VCaP (cell line): ENCODE results near the gene REPS1.

ENCODE experiments used
- H3K27ac ChIP-seq: fragments of 450-650 bp; 2 replicates; pipeline ENCODE4 v1.5.1; 2017
- CTCF ChIP-seq: fragments of 450-650 bp; conservative IDR thresholded peaks from 2 replicates; pipeline ENCODE4 v1.5.1; 2017; ENCODE audit warnings: mild to moderate bottlenecking, moderate library complexity

Gene REPS1

DNA sequence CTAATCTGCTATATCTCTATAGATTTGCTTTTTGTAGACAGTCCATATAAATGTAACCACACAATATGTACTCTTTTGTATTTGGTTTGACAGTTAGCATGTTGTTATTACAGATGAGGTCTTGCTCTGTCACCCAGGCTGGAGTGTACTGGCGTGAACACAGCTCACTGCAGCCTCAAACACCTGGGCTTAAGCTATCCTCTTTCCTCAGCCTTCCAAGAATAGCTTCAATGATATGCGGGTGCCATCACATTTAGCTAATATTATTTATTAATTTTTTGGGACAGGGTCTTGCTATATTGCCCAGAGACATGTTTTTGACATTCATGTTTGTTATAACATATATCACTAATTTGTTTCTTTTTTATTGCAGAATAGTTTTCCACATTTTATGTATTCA is 10.8 kb downstream of the REPS1 start:
- TF ChIP-seq CTCF = no peak
- H3K27ac ChIP-seq = no peak overlapping the region

- no peak overlapping the region for H3K27ac ChIP-seq
- TF ChIP-seq CTCF = no peak
Observed at GRCh38 chr6:138975815-138976214, 12.2 kb downstream of the REPS1 start.

- no peak overlapping the region for H3K27ac ChIP-seq
- no peak for TF ChIP-seq CTCF
Observed at GRCh38 chr6:138973466-138974153, 14.4 kb downstream of the REPS1 start.

DNA sequence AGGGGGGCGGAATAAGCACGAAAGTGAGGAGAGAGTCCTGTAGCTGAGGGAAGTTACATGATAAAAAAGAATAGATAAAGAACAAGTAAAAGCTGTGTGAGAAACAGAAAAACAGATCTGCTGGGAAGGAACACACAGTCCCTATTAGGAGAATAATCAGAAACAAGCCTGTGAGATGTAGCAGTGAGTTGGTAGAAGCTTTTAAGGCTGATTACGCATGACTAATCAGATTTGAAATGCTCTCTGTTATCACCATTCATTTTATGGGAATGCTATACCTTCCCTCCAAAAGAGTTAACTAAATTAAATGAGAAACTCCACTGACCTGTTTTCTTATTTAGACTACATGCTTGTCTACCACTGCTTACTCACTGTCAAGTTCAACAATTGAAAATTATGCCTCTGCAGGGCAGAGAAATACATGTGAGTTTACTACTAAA is 15.8 kb downstream of the REPS1 start:
- TF ChIP-seq CTCF = no peak
- no peak overlapping the region for H3K27ac ChIP-seq

DNA sequence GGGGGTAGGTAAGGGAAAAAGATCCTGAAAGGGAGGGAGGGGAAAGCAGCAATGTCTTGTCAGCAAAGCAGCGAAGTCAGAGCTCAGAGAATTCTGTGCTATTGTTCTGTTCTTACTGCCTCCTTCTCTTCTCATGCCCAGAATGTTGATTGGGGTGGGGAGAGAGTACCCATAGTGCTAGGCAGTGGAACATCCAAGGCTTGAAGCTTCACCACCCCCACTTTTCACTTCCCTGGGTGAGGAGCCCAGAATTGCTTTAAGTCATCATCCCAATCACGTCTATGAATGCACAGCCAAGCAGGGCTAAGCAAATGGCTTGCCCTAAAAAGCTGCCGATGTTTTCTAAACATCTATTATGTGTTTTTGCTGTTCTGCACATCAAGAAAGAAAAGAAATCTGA is 16.5 kb downstream of the REPS1 start:
- H3K27ac ChIP-seq = no peak overlapping the region

DNA sequence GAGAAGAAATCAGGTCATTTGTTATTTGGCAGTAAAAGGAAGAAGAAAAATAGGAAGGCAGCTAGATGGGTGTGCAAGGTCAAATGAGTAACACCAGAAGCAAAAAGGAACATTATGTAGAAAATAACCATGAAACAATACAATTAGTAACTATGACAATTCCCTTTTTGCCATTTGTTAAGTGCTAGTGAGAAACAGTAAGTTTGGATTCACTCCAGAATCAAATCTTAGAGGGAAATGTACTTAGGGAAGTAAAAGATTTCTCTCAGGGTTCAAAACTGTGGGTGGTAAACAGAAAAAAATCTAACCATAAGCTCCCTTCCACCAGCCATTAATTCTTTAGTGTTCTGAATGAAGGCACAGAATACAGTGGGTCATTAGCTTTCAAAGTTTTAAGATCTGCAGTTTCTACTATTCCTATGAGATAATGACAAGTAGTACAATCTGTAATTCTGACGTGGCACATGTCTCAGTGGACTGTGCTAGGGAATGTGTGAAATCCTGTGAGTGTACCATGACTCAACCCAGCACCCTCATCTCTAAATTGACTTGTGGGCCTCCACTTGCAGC is 17.1 kb downstream of the REPS1 start:
- H3K27ac ChIP-seq = no peak overlapping the region
- no peak for TF ChIP-seq CTCF

More for the DNA sequence above, 16.5 kb downstream of the REPS1 start:
- TF ChIP-seq CTCF = no peak

- no peak for TF ChIP-seq CTCF
- no peak overlapping the region for H3K27ac ChIP-seq
Observed at GRCh38 chr6:138970159-138970558, 17.9 kb downstream of the REPS1 start.
